Uterus (tissue), 2 donors: ENCODE measurements around the gene SYT12.

Experiments
- POLR2A ChIP-seq, 2 donors: fragments of 450-650 bp; IDR thresholded peaks; one replicate each; pipeline ENCODE4 v1.6.1; 2016; ENCODE audit warnings: antibody characterized with exemption in 2 of 2, mild to moderate bottlenecking in 1 of 2, moderate library complexity in 1 of 2
- TF ChIP-seq, protein P1 (sequence below), 4 experiments: fragments of 200-600 bp in 2 of 4; fragments of 450-650 bp in 2 of 4; sonication (generic) in 2 of 4; IDR thresholded peaks; one replicate each; pipeline ENCODE4 v1.5.1; 2016 to 2019; ENCODE audit warnings: antibody characterized with exemption in 4 of 4, mild to moderate bottlenecking in 2 of 4, moderate library complexity in 1 of 4

DNA sequence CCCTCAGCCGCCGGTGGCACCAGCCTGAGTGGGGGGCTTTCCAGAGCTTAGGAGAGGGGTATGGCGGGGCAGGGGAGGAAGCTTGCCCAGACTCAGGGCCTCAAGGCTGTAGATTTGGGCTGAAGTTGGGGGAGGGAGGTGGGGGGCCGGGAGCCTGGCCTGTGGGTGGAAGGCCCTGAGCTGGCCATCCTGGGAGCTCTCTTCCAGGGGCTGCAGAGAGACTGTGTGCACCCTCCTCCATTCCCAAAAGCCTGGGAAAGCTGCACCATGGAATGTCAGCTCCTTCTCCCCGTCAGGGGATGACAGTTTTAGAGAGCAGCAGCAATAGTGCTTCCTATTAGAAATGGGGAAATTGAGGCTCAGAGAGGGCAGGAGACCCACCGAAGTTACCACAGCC, 1.0 kb downstream of the SYT12 start:
- TF ChIP-seq, protein P1, sequence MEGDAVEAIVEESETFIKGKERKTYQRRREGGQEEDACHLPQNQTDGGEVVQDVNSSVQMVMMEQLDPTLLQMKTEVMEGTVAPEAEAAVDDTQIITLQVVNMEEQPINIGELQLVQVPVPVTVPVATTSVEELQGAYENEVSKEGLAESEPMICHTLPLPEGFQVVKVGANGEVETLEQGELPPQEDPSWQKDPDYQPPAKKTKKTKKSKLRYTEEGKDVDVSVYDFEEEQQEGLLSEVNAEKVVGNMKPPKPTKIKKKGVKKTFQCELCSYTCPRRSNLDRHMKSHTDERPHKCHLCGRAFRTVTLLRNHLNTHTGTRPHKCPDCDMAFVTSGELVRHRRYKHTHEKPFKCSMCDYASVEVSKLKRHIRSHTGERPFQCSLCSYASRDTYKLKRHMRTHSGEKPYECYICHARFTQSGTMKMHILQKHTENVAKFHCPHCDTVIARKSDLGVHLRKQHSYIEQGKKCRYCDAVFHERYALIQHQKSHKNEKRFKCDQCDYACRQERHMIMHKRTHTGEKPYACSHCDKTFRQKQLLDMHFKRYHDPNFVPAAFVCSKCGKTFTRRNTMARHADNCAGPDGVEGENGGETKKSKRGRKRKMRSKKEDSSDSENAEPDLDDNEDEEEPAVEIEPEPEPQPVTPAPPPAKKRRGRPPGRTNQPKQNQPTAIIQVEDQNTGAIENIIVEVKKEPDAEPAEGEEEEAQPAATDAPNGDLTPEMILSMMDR (IDR thresholded peaks at IDR 0.05), result no peak
- TF ChIP-seq POLR2A (IDR thresholded peaks at IDR 0.05), result no peak
